SK-N-MC (cell line): ENCODE results near the gene ABHD16B.

Source experiments
- DNase-seq: peaks from one replicate; pipeline ENCODE4 v3.0.0-alpha.2; 2011; ENCODE audit warnings: low read depth, low spot score
- H3K27ac ChIP-seq: fragments of 200-600 bp; sonication (generic); 2 replicates; pipeline ENCODE4 v1.5.1; 2016; ENCODE audit warnings: mixed run types
- H3K36me3 ChIP-seq: fragments of 200-600 bp; sonication (generic); 2 replicates; pipeline ENCODE4 v1.6.1; 2017; ENCODE audit warnings: antibody characterized with exemption, low read length, mixed read lengths; ENCODE audit not compliant: insufficient read depth
- H3K4me3 ChIP-seq: fragments of 200-600 bp; sonication (generic); 2 replicates; pipeline ENCODE4 v1.5.1; 2016
- H3K9ac ChIP-seq: fragments of 200-600 bp; sonication (generic); 2 replicates; pipeline ENCODE4 v1.8.0; 2017; ENCODE audit warnings: mixed run types, mixed read lengths; ENCODE audit not compliant: insufficient read length
- H3K9me3 ChIP-seq: fragments of 200-600 bp; sonication (generic); 2 replicates; pipeline ENCODE4 v1.6.1; 2017; ENCODE audit warnings: low read depth, mild to moderate bottlenecking, antibody characterized with exemption, low read length, moderate library complexity, mixed read lengths
- EZH2 ChIP-seq: fragments of 200-600 bp; sonication (generic); IDR thresholded peaks from one replicate; pipeline ENCODE4 v1.6.1; 2017; ENCODE audit warnings: antibody characterized with exemption
- FOXP2 ChIP-seq: optimal IDR thresholded peaks from 2 replicates; pipeline ENCODE3; 2011; ENCODE audit warnings: mild to moderate bottlenecking, moderate library complexity; ENCODE audit not compliant: insufficient read depth; ENCODE audit errors: extremely low read length, control extremely low read depth
- POLR2AphosphoS5 ChIP-seq: IDR thresholded peaks from 2 replicates; pipeline ENCODE4 v1.6.1; 2012; ENCODE audit warnings: mild to moderate bottlenecking, low read depth, low read length, borderline replicate concordance

ABHD16B gene

GRCh38 chr20:63861365-63861934 lies at the start of gene ABHD16B:
Gene ABHD16B (plus strand): TSS chr20:63861498. CDS start chr20:63861541, 43 bp downstream.
- Histone ChIP-seq H3K36me3 (no peaks in the 10 kb centered on the region), H3K4me3 (no peak within 1 kb of the TSS), H3K9me3 (no peaks in the 10 kb centered on the region), H3K27ac (no peak within 1 kb of the TSS), H3K9ac (no peak within 1 kb of the TSS)
- no peak for TF ChIP-seq POLR2AphosphoS5
- TF ChIP-seq EZH2: no peak
- no peak for TF ChIP-seq FOXP2
- no peak for DNase-seq

GRCh38 chr20:63814891-63815614 lies 46.2 kb upstream of the ABHD16B start:
- DNase-seq: no peak
- Histone ChIP-seq H3K4me3 (no peak overlapping the region), H3K9me3 (no peaks in the 10 kb centered on the region), H3K27ac (no peak overlapping the region), H3K36me3 (no peaks in the 10 kb centered on the region), H3K9ac (no peak overlapping the region)
- no peak for TF ChIP-seq POLR2AphosphoS5
- no peak for TF ChIP-seq EZH2
- no peak for TF ChIP-seq FOXP2

- no peak for TF ChIP-seq POLR2AphosphoS5
- no peak for TF ChIP-seq EZH2
- TF ChIP-seq FOXP2: no peak
- H3K27ac ChIP-seq: no peak overlapping the region
Measured at GRCh38 chr20:63815615-63816253, 45.6 kb upstream of the ABHD16B start.

GRCh38 chr20:63819224-63819921 lies 41.9 kb upstream of the ABHD16B start:
- DNase-seq: no peak
- Histone ChIP-seq H3K9ac (no peak overlapping the region), H3K27ac (no peak overlapping the region), H3K36me3 (no peaks in the 10 kb centered on the region), H3K9me3 (no peaks in the 10 kb centered on the region), H3K4me3 (peak overlapping the region; percentile 35; the same call in 1 of the 2 replicates)
- TF ChIP-seq FOXP2 (no peak), EZH2 (no peak)

More at GRCh38 chr20:63815615-63816253, 45.6 kb upstream of the ABHD16B start:
- H3K4me3 ChIP-seq: no peak overlapping the region
- no peak overlapping the region for H3K9ac ChIP-seq
- no peaks in the 10 kb centered on the region for H3K36me3 ChIP-seq
- no peaks in the 10 kb centered on the region for H3K9me3 ChIP-seq
- DNase-seq: no peak

GRCh38 chr20:63821811-63822210 lies 39.5 kb upstream of the ABHD16B start:
- Histone ChIP-seq H3K4me3 (no peak overlapping the region), H3K9ac (no peak overlapping the region), H3K27ac (no peak overlapping the region), H3K9me3 (no peaks in the 10 kb centered on the region), H3K36me3 (no peaks in the 10 kb centered on the region)
- no peak for DNase-seq
- TF ChIP-seq POLR2AphosphoS5 (no peak), EZH2 (no peak), FOXP2 (no peak)

DNA sequence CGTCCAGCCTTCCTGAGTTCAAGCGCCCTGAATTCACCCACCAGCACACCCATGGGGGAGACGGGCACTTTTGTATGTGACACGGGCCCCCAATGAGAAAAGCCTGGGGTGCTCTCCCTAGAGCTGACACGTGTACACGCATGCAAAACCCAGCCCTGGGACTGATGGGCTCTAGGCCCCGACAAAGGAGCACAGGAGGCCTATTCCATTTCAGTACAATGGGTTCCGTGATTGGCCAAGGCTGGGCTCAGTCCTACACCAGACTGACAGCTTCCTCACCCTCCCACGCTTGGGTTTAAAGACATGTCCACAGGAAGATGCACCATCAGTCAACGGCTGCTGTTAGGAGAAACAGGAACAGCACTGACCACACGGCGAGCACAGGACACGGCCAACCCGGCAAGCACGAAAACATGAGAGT lies 39.0 kb upstream of the ABHD16B start:
- H3K36me3 ChIP-seq: no peaks in the 10 kb centered on the region
- H3K4me3 ChIP-seq: no peak overlapping the region
- DNase-seq: no peak
- no peak overlapping the region for H3K27ac ChIP-seq
- H3K9ac ChIP-seq: no peak overlapping the region
- H3K9me3 ChIP-seq: no peaks in the 10 kb centered on the region
- TF ChIP-seq FOXP2: no peak
- TF ChIP-seq EZH2: no peak
- TF ChIP-seq POLR2AphosphoS5: no peak

GRCh38 chr20:63823691-63824311 lies 37.5 kb upstream of the ABHD16B start:
- no peak overlapping the region for H3K27ac ChIP-seq
- TF ChIP-seq EZH2: no peak
- H3K9ac ChIP-seq: no peak overlapping the region
- no peaks in the 10 kb centered on the region for H3K36me3 ChIP-seq
- no peaks in the 10 kb centered on the region for H3K9me3 ChIP-seq
- H3K4me3 ChIP-seq: no peak overlapping the region
- DNase-seq: no peak

- no peak for DNase-seq
Measured at GRCh38 chr20:63825331-63826118, 35.8 kb upstream of the ABHD16B start.

More at GRCh38 chr20:63825331-63826118, 35.8 kb upstream of the ABHD16B start:
- Histone ChIP-seq H3K36me3 (no peaks in the 10 kb centered on the region), H3K4me3 (no peak overlapping the region), H3K9ac (no peak overlapping the region), H3K9me3 (no peaks in the 10 kb centered on the region), H3K27ac (no peak overlapping the region)
- TF ChIP-seq POLR2AphosphoS5: no peak
- TF ChIP-seq FOXP2: no peak
- no peak for TF ChIP-seq EZH2
